Rectal smooth muscle tissue (tissue), 1 donor: ENCODE measurements around the gene IL19.

Experiments
- H3K27ac ChIP-seq: one replicate; pipeline ENCODE4 v1.7.0; 2013; ENCODE audit warnings: low read depth, low read length, inconsistent platforms
- H3K27me3 ChIP-seq: one replicate; pipeline ENCODE4 v1.7.0; 2013; ENCODE audit warnings: low read length; ENCODE audit not compliant: control insufficient read depth, insufficient read depth
- H3K36me3 ChIP-seq: one replicate; pipeline ENCODE4 v1.7.0; 2013; ENCODE audit warnings: low read length; ENCODE audit not compliant: control insufficient read depth, insufficient read depth
- H3K4me1 ChIP-seq: one replicate; pipeline ENCODE4 v1.7.0; 2013; ENCODE audit warnings: low read length; ENCODE audit not compliant: control insufficient read depth, insufficient read depth
- H3K4me3 ChIP-seq: one replicate; pipeline ENCODE4 v1.7.0; 2013; ENCODE audit warnings: low read length
- H3K9ac ChIP-seq: one replicate; pipeline ENCODE4 v1.7.0; 2013; ENCODE audit warnings: low read length

Gene IL19

GRCh38 chr1:206732992-206733391 lies 37.6 kb upstream of the IL19 start:
- Histone ChIP-seq H3K27me3 (no peaks in the 10 kb centered on the region), H3K36me3 (peaks cover 34% of the 10 kb centered on the region), H3K4me1 (peaks cover under 1% of the 10 kb centered on the region), H3K4me3 (no peak overlapping the region), H3K9ac (no peak overlapping the region), H3K27ac (no peak overlapping the region)

- no peaks in the 10 kb centered on the region for H3K27me3 ChIP-seq
- H3K36me3 ChIP-seq: peaks cover 29% of the 10 kb centered on the region
- H3K9ac ChIP-seq: no peak overlapping the region
- H3K4me3 ChIP-seq: no peak overlapping the region
- H3K27ac ChIP-seq: no peak overlapping the region
- H3K4me1 ChIP-seq: no peaks in the 10 kb centered on the region
Measured at GRCh38 chr1:206734499-206735142, 36.0 kb upstream of the IL19 start.

GRCh38 chr1:206735553-206736031 lies 35.0 kb upstream of the IL19 start:
- Histone ChIP-seq H3K27ac (no peak overlapping the region), H3K4me1 (no peaks in the 10 kb centered on the region), H3K36me3 (peaks cover 25% of the 10 kb centered on the region), H3K4me3 (no peak overlapping the region), H3K27me3 (no peaks in the 10 kb centered on the region), H3K9ac (no peak overlapping the region)

GRCh38 chr1:206736878-206737728 lies 33.5 kb upstream of the IL19 start:
- H3K4me1 ChIP-seq: no peaks in the 10 kb centered on the region
- no peak overlapping the region for H3K27ac ChIP-seq
- H3K27me3 ChIP-seq: no peaks in the 10 kb centered on the region
- H3K4me3 ChIP-seq: no peak overlapping the region
- H3K36me3 ChIP-seq: peaks cover 17% of the 10 kb centered on the region
- no peak overlapping the region for H3K9ac ChIP-seq

- Histone ChIP-seq H3K4me1 (no peaks in the 10 kb centered on the region), H3K27ac (no peak overlapping the region), H3K9ac (no peak overlapping the region), H3K36me3 (peaks cover 11% of the 10 kb centered on the region), H3K4me3 (no peak overlapping the region), H3K27me3 (no peaks in the 10 kb centered on the region)
Measured at GRCh38 chr1:206737729-206738201, 32.8 kb upstream of the IL19 start.

GRCh38 chr1:206738370-206739366 lies 31.9 kb upstream of the IL19 start:
- Histone ChIP-seq H3K27ac (no peak overlapping the region), H3K36me3 (peaks cover 4% of the 10 kb centered on the region), H3K9ac (no peak overlapping the region), H3K4me1 (no peaks in the 10 kb centered on the region), H3K4me3 (no peak overlapping the region), H3K27me3 (no peaks in the 10 kb centered on the region)

GRCh38 chr1:206739411-206740076 lies 31.0 kb upstream of the IL19 start:
- H3K4me1 ChIP-seq: no peaks in the 10 kb centered on the region
- peaks cover 3% of the 10 kb centered on the region for H3K36me3 ChIP-seq
- H3K4me3 ChIP-seq: no peak overlapping the region
- H3K9ac ChIP-seq: no peak overlapping the region
- H3K27me3 ChIP-seq: no peaks in the 10 kb centered on the region
- no peak overlapping the region for H3K27ac ChIP-seq

- no peaks in the 10 kb centered on the region for H3K4me1 ChIP-seq
- no peaks in the 10 kb centered on the region for H3K36me3 ChIP-seq
- H3K27me3 ChIP-seq: no peaks in the 10 kb centered on the region
- H3K9ac ChIP-seq: no peak overlapping the region
- no peak overlapping the region for H3K27ac ChIP-seq
- H3K4me3 ChIP-seq: no peak overlapping the region
Measured at GRCh38 chr1:206741142-206741701, 29.4 kb upstream of the IL19 start.

- Histone ChIP-seq H3K9ac (no peak overlapping the region), H3K27ac (no peak overlapping the region), H3K4me3 (no peak overlapping the region), H3K4me1 (no peaks in the 10 kb centered on the region), H3K36me3 (no peaks in the 10 kb centered on the region), H3K27me3 (no peaks in the 10 kb centered on the region)
Measured at GRCh38 chr1:206742719-206743383, 27.7 kb upstream of the IL19 start.

GRCh38 chr1:206744683-206745082 lies 25.9 kb upstream of the IL19 start:
- Histone ChIP-seq H3K9ac (no peak overlapping the region), H3K27ac (no peak overlapping the region), H3K27me3 (no peaks in the 10 kb centered on the region), H3K4me3 (no peak overlapping the region), H3K4me1 (no peaks in the 10 kb centered on the region), H3K36me3 (no peaks in the 10 kb centered on the region)

- Histone ChIP-seq H3K4me1 (no peaks in the 10 kb centered on the region), H3K36me3 (no peaks in the 10 kb centered on the region), H3K4me3 (no peak overlapping the region), H3K27ac (no peak overlapping the region), H3K9ac (no peak overlapping the region), H3K27me3 (no peaks in the 10 kb centered on the region)
Measured at GRCh38 chr1:206745301-206745700, 25.3 kb upstream of the IL19 start.
